H9 (cell line): ENCODE results near the gene POLR2M. TPM values are rescaled to one million over a fixed set of nuclear protein-coding genes. Genes with fewer than 3 reads are reported as not detected.

Source experiments
- DNase-seq: peaks from one replicate; pipeline ENCODE4 v3.0.0-alpha.2; 2017
- H2AFZ ChIP-seq: one replicate; pipeline ENCODE4 v1.6.1; 2013; ENCODE audit warnings: mild to moderate bottlenecking, low read length, control low read depth, moderate library complexity
- H2AK5ac ChIP-seq: 2 replicates; pipeline ENCODE4 v1.6.1; 2013; ENCODE audit warnings: low read length, control low read depth, mixed read lengths; ENCODE audit not compliant: insufficient read length
- H2BK120ac ChIP-seq: one replicate; pipeline ENCODE4 v1.6.1; 2013; ENCODE audit warnings: low read depth, mild to moderate bottlenecking, low read length, control low read depth, inconsistent platforms; ENCODE audit not compliant: poor library complexity, severe bottlenecking
- H2BK12ac ChIP-seq: 2 replicates; pipeline ENCODE4 v1.6.1; 2013; ENCODE audit warnings: low read length, control low read depth, mixed read lengths, low read depth; ENCODE audit not compliant: insufficient read length
- H2BK15ac ChIP-seq: 2 replicates; pipeline ENCODE4 v1.6.1; 2013; ENCODE audit warnings: low read depth, low read length, control low read depth
- H2BK20ac ChIP-seq: one replicate; pipeline ENCODE4 v1.6.1; 2013; ENCODE audit warnings: low read depth, mild to moderate bottlenecking, low read length, control low read depth, inconsistent platforms; ENCODE audit not compliant: poor library complexity, severe bottlenecking
- H2BK5ac ChIP-seq: 2 replicates; pipeline ENCODE4 v1.6.1; 2013; ENCODE audit warnings: low read length, control low read depth, mixed read lengths; ENCODE audit not compliant: insufficient read length
- H3K14ac ChIP-seq: 2 replicates; pipeline ENCODE4 v1.6.1; 2013; ENCODE audit warnings: low read length, control low read depth; ENCODE audit not compliant: insufficient read depth
- H3K18ac ChIP-seq: 2 replicates; pipeline ENCODE4 v1.6.1; 2013; ENCODE audit warnings: low read depth, mild to moderate bottlenecking, mixed read lengths, low read length, control low read depth; ENCODE audit not compliant: insufficient read length
- H3K23ac ChIP-seq: 2 replicates; pipeline ENCODE4 v1.6.1; 2013; ENCODE audit warnings: low read length, control low read depth, mixed read lengths, low read depth; ENCODE audit not compliant: insufficient read length
- H3K23me2 ChIP-seq: 2 replicates; pipeline ENCODE4 v1.6.1; 2013; ENCODE audit warnings: low read depth, mild to moderate bottlenecking, mixed read lengths, low read length, control low read depth; ENCODE audit not compliant: insufficient read length, poor library complexity, severe bottlenecking
- H3K27ac ChIP-seq: 2 replicates; pipeline ENCODE4 v1.5.1; 2013; ENCODE audit warnings: low read length, control low read depth, mixed read lengths, low read depth; ENCODE audit not compliant: insufficient read length
- H3K27me3 ChIP-seq: 2 replicates; pipeline ENCODE4 v1.6.1; 2013; ENCODE audit warnings: low read length, control low read depth, inconsistent platforms; ENCODE audit not compliant: insufficient read depth
- H3K4ac ChIP-seq: 2 replicates; pipeline ENCODE4 v1.6.1; 2013; ENCODE audit warnings: low read depth, mild to moderate bottlenecking, control low read depth, inconsistent platforms, low read length, moderate library complexity
- H3K4me1 ChIP-seq: 2 replicates; pipeline ENCODE4 v1.6.1; 2013; ENCODE audit warnings: low read length, control low read depth, inconsistent platforms; ENCODE audit not compliant: insufficient read depth
- H3K4me2 ChIP-seq: 2 replicates; pipeline ENCODE4 v1.6.1; 2013; ENCODE audit warnings: low read length, control low read depth, mixed read lengths; ENCODE audit not compliant: insufficient read length, insufficient read depth
- H3K56ac ChIP-seq: 2 replicates; pipeline ENCODE4 v1.6.1; 2013; ENCODE audit warnings: low read depth, mild to moderate bottlenecking, mixed read lengths, low read length, control low read depth; ENCODE audit not compliant: insufficient read length
- H3K79me1 ChIP-seq: 2 replicates; pipeline ENCODE4 v1.6.1; 2013; ENCODE audit warnings: low read depth, mild to moderate bottlenecking, moderate library complexity, low read length, control low read depth, inconsistent platforms; ENCODE audit not compliant: insufficient read depth, poor library complexity, severe bottlenecking
- H3K79me2 ChIP-seq: 2 replicates; pipeline ENCODE4 v1.6.1; 2013; ENCODE audit warnings: low read length, control low read depth, inconsistent platforms; ENCODE audit not compliant: insufficient read depth
- H3K9ac ChIP-seq: 2 replicates; pipeline ENCODE4 v1.6.1; 2013; ENCODE audit warnings: low read length, control low read depth, mixed read lengths; ENCODE audit not compliant: insufficient read length; ENCODE audit errors: extremely low read depth
- H3K9me3 ChIP-seq: one replicate; pipeline ENCODE4 v1.6.1; 2013; ENCODE audit warnings: low read depth, low read length, inconsistent platforms; ENCODE audit not compliant: control insufficient read depth
- H3T11ph ChIP-seq: one replicate; pipeline ENCODE4 v1.6.1; 2013; ENCODE audit warnings: mild to moderate bottlenecking, low read length, control low read depth, inconsistent platforms
- H4K20me1 ChIP-seq: one replicate; pipeline ENCODE4 v1.6.1; 2013; ENCODE audit not compliant: control insufficient read depth, insufficient read length, insufficient read depth
- H4K5ac ChIP-seq: 2 replicates; pipeline ENCODE4 v1.6.1; 2013; ENCODE audit warnings: low read depth, mild to moderate bottlenecking, mixed read lengths, low read length, control low read depth; ENCODE audit not compliant: insufficient read length
- H4K8ac ChIP-seq: replicated peaks from 2 replicates; pipeline ENCODE4 v1.6.1; 2013; ENCODE audit warnings: low read length, control low read depth, mixed read lengths, low read depth; ENCODE audit not compliant: insufficient read length
- H4K91ac ChIP-seq: 2 replicates; pipeline ENCODE4 v1.6.1; 2013; ENCODE audit warnings: low read depth, mild to moderate bottlenecking, moderate library complexity, mixed read lengths, low read length, control low read depth; ENCODE audit not compliant: insufficient read length
- H3K27ac Mint-ChIP-seq, 3 experiments: 2 replicates in 2 of 3; 3 replicates in 1 of 3; pipeline ENCODE4 v1.8.0; 2020 to 2021; ENCODE audit warnings: mixed read lengths in 3 of 3, mild to moderate bottlenecking in 1 of 3, moderate library complexity in 1 of 3
- H3K27me3 Mint-ChIP-seq: 2 replicates; pipeline ENCODE4 v1.8.0; 2021; ENCODE audit warnings: low read depth, mild to moderate bottlenecking, moderate library complexity, mixed read lengths
- H3K36me3 Mint-ChIP-seq, 3 experiments: 2 replicates in 2 of 3; 3 replicates in 1 of 3; pipeline ENCODE4 v1.8.0; 2020 to 2021; ENCODE audit warnings: low read depth in 3 of 3, mixed read lengths in 3 of 3; ENCODE audit not compliant: insufficient read depth in 1 of 3
- H3K4me1 Mint-ChIP-seq, 2 experiments: 2 replicates each; pipeline ENCODE4 v1.8.0; 2020; ENCODE audit warnings: mixed read lengths in 2 of 2
- H3K4me3 Mint-ChIP-seq, 2 experiments: 2 replicates in 1 of 2; 3 replicates in 1 of 2; pipeline ENCODE4 v1.8.0; 2020 to 2021; ENCODE audit warnings: mild to moderate bottlenecking in 2 of 2, mixed read lengths in 2 of 2, moderate library complexity in 1 of 2
- H3K9me3 Mint-ChIP-seq, 2 experiments: 2 replicates in 1 of 2; 3 replicates in 1 of 2; pipeline ENCODE4 v1.8.0; 2020; ENCODE audit warnings: mild to moderate bottlenecking in 2 of 2, mixed read lengths in 2 of 2, moderate library complexity in 1 of 2
- CTCF ChIP-seq: fragments of 200-600 bp; sonication (generic); conservative IDR thresholded peaks from 3 replicates; pipeline ENCODE4 v1.8.0; 2021; ENCODE audit warnings: antibody characterized with exemption, mild to moderate bottlenecking
- WGBS: extraction: QIAGEN DNeasy Blood & Tissue Kit; methylation state at CpG from one replicate; pipeline ENCODE4 v1.1.7; 2013; ENCODE audit warnings: missing lambda C conversion rate, low lambda C conversion rate, mixed read lengths; ENCODE audit not compliant: insufficient read length; ENCODE audit errors: extremely low coverage; 5-methylcytosine and 5-hydroxymethylcytosine counted together
- total RNA-seq: library from RNA; stranded (reverse); gene quantifications from 2 replicates; pipeline ENCODE4 v1.2.1, GENCODE V29; 2021

POLR2M gene
- total RNA-seq, 1 experiment from 2014 or later = 67.3 TPM

GRCh38 chr15:57747206-57747896 lies 40.8 kb downstream of the POLR2M start:
- no peak overlapping the region for H2BK120ac ChIP-seq
- no peak overlapping the region for H3K23ac ChIP-seq
- peak overlapping the region in 1 of 3 experiments; percentile 46; a peak in 1 of 7 replicates for H3K27ac Mint-ChIP-seq
- H3K56ac ChIP-seq = no peak overlapping the region
- no peak overlapping the region for H3K4ac ChIP-seq
- H2BK5ac ChIP-seq = no peak overlapping the region
- no peak overlapping the region for H3K4me3 Mint-ChIP-seq
- H3K27me3 Mint-ChIP-seq = peaks cover 8% of the 10 kb centered on the region
- H3K4me1 Mint-ChIP-seq = peaks cover 40 to 41% of the 10 kb centered on the region in 2 experiments
- no peaks in the 10 kb centered on the region for H3K23me2 ChIP-seq
- 0 out of 2 replicates have a peak, but pooled peaks cover 4% of the 10 kb centered on the region for H3K4me1 ChIP-seq
- no peak overlapping the region for H3K18ac ChIP-seq
- no peaks in the 10 kb centered on the region for H3K79me1 ChIP-seq
- DNase-seq = no peak
- no peak overlapping the region for H4K5ac ChIP-seq
- no peaks in the 10 kb centered on the region; a peak in 1 of 5 replicates for H3K9me3 Mint-ChIP-seq
- no peak overlapping the region for H3T11ph ChIP-seq
- no peak overlapping the region for H4K8ac ChIP-seq
- H3K4me2 ChIP-seq = no peak overlapping the region
- H3K14ac ChIP-seq = no peak overlapping the region
- no peaks in the 10 kb centered on the region for H4K20me1 ChIP-seq
- no peak overlapping the region for H2BK12ac ChIP-seq
- no peaks in the 10 kb centered on the region for H3K27me3 ChIP-seq
- H2AFZ ChIP-seq = no peak overlapping the region
- no peaks in the 10 kb centered on the region for H3K79me2 ChIP-seq
- H3K9me3 ChIP-seq = no peaks in the 10 kb centered on the region
- H3K36me3 Mint-ChIP-seq = no peaks in the 10 kb centered on the region
- no peak overlapping the region for H4K91ac ChIP-seq
- H2BK15ac ChIP-seq = no peak overlapping the region
- no peak for TF ChIP-seq CTCF
- no peak overlapping the region for H3K27ac ChIP-seq
- H3K9ac ChIP-seq = no peak overlapping the region
- H2BK20ac ChIP-seq = no peak overlapping the region
- no peak overlapping the region for H2AK5ac ChIP-seq
- WGBS = no CpG with 5 or more reads among the region's 13 CpGs
